T-helper 2 cell treated with Interferon-gamma antibody and Interleukin-4, amounts not matched to agents 100 ng/mL and 5 ng/mL, for 36 hours (primary cell): ENCODE results near the gene LRCH4. TPM values are rescaled to one million over a fixed set of nuclear protein-coding genes. Genes with fewer than 3 reads are reported as not detected.

ENCODE experiments used
- intact Hi-C: fragments of 100-400 bp; cut with micrococcal nuclease; formaldehyde crosslinking; loops from one replicate; pipeline ENCODE4 v1.15.1; 2023
- total RNA-seq: library from RNA; stranded (reverse); gene quantifications from 2 replicates; pipeline ENCODE4 v1.2.3, GENCODE V29; 2022

LRCH4 gene
- total RNA-seq, 1 donor from 2014 or later = 167 TPM

DNA sequence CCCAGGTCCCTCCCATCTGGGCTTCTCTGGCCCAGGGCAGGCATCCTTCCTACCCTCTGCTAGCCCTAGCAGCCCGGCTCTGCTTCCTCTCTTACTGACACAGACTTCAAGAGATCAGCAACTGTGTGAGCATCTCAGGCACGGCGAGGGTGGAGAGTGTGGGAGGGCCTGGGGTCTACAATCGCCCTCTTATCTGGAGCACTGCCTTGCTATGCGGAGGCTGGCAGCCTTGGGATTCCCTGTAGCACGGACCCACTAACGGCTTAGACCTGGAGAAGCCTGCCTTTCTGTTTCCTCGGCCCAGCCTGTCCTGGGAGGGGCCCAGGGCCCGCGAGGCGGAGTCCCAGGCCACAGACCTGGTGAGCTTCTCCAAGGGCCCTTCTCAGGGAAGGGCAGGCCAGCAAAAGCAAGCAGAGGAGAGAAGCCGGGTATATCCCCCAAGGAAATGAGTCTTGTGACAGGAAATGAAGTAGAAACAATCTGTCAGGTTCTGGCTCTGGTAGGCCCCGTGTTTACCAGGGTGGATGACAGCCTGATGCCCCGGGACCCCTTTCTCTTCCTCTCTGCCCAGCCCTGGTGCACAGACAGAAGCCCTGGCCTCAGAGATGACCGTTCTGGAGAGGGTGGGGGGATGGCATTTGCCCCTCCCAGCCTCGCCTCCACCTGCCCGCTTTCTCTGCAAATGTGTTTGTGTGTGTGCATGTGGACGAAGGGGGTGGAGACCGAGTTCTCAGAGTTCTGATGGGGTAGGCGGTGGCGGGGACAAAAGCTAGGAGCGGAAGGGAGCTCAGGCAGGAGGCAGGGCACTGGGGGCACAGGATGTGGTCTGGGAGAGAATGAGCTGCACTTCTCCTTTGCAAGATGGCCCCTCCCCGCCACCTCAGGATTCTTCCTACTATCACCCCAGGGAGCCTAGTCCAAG is 2.5 kb downstream of the LRCH4 start:
- intact Hi-C loops = loop anchor here (1.0 kb wide), 1 partner anchor 13 kb away; no protein-coding TSS in a partner anchor

DNA sequence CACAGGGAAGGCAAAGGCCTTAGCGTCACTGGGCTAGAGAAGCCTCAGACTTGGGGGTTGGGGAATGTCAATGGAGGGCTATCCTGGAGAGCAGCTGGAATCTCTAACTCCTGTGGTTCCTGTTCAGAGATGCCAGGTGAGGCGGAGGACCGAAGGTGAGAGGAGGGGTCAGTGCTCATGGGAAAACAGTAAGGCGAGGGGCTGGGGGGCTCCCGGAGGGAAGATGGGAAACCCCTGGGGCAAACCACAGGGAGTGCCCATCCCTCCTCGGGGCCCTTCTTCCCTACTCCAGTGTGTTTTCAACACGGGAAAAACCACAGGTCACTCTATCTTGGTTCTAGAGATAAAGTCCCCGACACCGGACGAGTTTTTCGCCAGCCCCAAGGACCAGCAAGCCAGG is 3.3 kb downstream of the LRCH4 start:
- intact Hi-C loops = loop anchor here (1.0 kb wide), 1 partner anchor 12 kb away; no protein-coding TSS in a partner anchor

DNA sequence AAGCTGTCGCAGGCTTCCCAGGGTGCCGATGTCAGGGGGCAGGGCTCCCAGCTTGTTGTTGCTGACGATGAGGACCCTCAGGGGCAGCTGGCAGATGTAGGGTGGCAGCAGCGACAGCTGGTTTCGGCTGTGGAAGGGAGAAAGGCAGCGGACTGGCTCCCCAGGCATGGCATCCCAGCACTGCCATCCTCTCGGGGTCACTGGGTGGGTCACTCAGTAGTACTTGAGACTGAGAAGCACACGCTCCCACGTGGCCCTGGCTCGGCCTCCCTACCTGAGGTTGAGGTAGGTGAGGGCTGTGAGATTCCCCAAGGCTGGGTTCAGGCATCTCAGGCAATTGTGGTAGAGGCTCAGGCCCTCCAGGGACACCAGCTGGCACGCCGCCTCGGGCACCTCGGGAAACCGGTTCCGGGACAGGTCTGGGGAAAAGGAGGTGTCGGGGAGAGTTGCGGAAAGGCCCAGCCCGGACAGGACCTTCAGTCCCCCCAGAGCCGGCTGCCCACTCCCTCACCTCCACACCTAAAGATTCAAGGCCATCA is 3.8 kb downstream of the LRCH4 start:
- intact Hi-C loops = no loop called here

DNA sequence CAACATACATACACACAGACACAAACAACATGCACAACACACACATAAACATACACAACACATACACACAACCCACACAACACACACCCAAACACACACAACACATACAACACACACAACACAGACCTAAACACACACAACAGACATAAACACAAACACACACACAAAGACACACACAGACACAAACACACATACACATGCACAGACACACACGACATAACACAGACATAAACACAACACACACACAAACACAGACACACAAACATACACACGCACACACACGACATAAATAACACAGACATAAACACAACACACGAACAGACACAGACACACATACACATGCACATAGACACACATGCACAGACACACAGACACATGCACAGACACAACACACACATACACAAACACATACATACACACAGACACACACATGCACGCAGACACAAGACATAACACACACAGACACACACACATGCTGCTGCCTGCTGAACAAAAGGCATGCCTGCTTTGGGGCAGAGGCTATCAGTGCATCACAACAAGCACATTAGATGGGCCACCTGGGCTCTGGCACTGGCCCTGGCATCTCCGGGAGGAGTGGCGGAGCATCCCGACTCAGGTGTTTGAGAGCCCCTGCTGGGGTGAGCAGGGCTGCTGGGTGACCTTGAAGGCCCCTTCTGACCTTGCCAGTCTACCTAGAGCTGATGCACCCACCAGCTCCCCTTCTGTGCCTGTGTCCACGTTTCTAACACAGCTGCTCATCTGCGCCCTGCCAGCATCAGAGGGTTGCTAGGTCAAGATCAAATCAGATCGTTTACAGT is 5.3 kb downstream of the LRCH4 start:
- intact Hi-C loops = no loop called here

DNA sequence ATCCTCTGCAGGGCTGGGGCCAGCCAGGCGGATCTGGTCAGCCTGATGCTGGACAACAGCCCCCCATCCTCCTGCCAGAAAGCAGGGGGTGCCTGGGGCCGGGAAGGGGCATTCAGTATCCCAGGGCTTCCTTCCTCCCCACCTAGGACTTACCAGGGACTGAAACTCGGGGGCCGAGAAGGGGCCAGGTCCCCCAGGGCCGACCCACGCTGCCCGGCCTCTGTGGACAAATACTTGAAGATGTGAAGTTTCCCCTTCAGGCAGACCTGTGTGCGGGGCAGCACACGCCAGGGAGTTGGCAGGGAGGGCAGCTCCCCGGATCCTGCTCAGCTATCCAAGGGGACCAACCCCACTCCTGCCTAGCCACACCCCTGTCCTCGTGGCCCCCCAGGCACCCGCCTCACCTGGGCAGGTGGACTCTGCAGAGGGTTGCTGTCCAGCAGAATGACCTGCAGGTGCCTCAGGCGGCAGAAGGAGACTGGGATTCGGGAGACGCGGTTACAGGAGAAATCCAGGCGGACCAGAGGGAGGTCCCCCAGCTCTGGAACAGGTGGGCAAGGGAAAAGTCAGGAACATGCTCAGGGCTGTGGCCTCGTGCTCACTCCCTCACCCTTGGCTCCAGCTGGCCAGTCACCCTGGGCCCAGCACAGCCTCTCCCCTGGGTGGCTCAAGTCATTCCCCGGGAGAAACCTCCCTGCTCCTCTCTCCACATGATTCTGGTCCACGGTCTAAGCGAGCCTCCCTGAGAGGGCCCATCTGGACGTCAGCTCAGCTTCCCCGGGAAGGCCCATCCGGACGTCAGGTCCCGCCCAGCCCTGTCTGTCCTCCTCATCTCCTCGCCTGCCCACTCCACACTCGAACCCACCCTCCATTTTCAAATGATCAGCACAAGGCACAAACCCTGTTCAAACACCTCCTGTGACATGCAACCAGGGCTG is 7.4 kb downstream of the LRCH4 start:
- intact Hi-C loops = no loop called here

DNA sequence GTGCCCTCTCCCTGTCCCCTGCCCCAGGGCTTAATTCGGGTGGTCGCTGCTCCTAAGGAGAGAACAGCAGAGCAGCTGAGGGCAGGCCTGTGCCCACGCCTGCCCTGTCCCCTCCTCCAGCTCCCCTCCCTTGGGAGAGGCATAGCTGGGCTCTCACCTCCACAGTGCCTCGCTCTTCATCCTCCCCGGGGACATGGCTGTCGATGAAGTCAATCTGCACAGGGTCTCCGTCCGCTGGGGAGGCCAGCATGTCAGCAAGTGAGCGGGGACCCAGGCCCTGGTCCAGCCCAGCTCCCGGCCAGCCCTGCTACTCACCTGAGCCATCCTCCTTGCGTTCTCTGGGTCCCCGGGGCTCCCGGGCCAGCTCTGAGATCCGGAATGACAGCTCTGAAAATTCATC is 8.4 kb downstream of the LRCH4 start:
- intact Hi-C loops = no loop called here

DNA sequence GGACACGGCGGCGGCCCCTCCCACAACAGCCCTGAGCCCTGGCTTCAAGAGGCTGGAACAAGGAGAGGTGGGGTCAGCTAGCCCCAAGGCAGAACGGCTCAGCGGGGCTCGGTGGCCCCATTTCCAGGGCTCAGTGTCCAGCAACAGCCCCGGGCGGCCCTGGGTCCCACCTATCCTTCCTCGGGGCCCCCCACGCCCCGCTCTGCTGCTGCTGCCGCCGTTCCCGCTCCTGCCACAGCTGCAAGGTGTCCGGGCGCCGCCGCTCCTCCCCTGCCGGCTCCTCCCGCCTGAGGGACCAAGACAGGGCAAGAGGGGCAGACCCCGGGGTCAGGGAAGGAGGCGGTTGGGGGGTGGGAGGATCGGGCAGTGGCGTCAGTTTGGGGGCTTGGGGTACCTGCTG is 8.8 kb downstream of the LRCH4 start:
- intact Hi-C loops = no loop called here

DNA sequence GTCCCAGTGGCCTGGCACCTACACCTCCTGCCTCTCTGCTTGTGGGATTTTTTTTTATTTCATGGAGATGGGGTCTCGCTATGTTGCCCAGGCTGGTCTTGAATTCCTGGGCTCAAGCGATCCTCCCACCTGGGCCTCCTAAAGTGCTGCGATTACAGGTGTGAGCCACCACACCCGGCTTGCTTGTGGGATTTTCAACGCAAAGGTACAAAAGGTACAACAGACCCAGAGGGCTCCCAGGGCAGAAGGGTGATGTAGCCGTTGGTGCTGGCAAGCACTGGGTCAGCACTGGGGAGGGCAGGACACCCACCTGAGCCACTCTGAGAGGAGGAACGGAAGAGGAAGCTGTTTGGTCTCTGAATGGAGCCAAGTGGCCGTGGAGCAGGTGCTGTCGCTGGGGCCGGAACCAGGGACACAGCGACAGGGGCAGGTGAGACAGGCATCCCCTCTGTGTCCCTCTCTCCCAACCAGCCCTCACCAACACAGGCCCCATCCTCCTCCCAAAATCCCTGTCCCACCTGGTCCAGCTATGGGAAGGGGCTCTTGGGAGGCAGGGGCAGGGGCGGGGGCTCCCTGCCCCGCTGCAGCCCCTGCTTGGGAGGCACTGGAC is 9.4 kb downstream of the LRCH4 start:
- intact Hi-C loops = no loop called here

DNA sequence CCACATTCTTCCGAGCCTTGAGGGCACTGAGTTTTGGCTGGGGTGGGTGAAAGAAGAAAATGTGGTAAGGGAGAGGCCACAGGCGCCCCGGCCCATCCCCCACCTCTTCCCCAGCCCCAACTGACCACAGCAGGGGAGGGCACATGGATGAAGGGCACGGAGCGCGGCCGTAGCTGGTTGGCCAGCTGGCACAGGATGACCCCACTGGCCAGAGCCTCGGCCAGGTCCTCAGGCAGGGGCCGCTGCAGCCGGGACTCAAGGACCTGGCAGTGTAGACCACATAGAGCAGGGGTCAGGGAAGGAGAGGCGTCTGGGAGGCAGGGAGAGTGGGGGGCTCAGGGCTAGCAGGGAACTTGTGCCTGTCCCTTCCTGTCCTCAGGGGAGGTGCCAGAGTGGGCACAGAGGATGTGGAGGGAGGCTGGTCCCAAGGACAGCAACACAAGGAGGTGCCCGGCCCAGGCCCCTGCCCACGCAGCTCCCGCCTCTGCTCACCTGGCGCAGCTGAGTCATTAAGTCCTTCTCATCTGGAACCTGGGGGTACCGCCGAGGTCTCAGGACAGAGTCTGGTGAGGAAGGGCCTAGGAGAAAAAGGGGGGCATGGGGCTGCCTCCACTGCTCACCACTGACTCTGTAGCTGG is 10.1 kb downstream of the LRCH4 start:
- intact Hi-C loops = no loop called here

DNA sequence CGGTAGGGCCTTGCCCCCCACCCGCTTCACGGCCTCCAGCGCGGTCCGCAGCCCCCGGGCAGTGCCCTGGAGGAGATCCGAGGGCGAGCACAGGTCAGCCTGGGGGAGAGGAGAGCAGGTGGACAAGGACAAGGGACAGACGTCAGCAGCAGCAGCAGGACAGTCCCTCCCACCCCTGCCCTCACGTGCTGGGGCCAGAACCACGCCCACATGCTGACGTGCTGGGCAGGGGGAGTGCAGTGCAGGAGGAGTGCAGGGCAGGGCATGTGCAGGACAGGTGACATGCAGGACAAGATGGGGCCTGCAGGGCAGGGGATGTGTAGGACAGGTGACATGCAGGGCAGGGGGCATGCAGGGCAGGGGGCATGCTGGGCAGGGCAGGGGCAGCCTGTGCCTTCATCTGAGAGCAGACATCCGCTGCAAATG is 10.7 kb downstream of the LRCH4 start:
- intact Hi-C loops = no loop called here

DNA sequence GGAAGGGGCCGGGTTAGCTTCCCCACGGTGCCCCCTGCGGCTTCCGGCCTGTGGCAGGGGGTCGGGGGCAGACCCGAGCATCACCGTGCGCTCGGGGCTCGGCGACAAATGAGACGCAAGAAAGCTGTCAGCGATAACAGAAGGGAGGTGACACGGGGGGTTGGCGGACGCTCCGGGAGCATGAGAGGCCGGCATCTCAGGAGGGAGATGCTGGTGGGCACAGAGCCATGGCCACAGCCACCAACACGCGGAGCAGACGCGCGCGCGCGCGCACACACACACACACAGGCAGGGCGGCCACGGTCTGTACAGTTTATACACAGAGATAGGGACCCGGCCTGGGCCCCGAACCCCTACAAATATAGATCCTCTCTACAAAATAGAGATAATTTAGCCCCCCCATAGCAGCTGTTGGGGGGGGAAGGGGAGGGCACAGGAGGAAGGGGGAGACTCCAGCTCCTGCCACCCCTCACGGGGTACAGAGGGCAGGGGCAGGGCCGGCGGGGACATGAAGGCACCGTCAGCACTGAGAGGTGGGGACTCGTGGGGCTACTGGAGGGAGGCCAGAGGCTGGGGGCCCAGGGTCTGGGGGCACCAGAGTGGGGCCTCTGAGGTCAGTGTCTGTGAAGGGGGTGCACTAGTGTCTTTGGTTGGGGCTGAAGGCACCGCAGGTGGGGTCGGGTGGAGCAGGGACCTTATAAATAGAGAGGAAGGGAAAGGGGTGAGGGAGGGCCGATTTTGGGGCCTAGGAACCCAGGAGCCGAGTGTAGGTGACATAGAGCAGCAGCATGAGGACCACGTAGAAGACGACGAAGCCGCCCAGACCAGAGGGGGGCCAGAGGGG is 11.3 kb downstream of the LRCH4 start:
- intact Hi-C loops = no loop called here

DNA sequence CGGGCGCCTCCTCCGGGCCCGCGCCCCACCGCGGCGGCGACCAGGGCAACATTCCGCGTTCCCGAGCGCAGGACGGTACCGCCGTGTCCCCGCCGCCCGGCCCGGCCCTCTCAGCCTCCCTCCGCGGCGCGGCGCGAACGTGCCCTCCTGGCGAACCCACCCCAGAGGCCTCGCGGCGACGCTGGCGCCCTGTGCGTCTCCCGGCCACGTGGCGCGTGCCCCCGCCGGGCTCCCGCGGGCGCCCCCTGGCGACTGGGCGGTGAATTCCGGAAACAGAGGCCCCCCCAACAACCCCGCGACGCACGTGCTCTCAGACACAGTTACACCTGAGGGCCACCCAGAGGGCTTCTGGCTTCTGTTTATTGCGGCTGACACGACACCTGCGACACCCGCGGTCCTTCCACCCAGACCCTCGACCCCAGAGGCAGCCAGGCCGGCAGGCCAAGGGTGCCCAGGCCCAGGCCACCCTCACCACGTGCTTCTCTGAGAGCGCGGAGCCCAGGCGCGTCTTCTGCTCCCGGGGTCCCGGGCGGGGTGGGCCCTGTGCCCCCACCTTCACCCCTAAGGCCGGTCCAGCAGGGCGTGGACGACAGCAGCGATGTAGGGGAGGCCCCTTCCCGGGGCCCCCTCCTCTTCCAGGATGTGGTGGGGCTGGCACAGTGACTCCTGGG is 12.1 kb downstream of the LRCH4 start, which contains the start of gene SAP25:
Gene SAP25 (minus strand): TSS at position 210 of the 671 bp plus-strand sequence. CDS start 158 bp downstream, at position 52.
- intact Hi-C loops = no loop called here

DNA sequence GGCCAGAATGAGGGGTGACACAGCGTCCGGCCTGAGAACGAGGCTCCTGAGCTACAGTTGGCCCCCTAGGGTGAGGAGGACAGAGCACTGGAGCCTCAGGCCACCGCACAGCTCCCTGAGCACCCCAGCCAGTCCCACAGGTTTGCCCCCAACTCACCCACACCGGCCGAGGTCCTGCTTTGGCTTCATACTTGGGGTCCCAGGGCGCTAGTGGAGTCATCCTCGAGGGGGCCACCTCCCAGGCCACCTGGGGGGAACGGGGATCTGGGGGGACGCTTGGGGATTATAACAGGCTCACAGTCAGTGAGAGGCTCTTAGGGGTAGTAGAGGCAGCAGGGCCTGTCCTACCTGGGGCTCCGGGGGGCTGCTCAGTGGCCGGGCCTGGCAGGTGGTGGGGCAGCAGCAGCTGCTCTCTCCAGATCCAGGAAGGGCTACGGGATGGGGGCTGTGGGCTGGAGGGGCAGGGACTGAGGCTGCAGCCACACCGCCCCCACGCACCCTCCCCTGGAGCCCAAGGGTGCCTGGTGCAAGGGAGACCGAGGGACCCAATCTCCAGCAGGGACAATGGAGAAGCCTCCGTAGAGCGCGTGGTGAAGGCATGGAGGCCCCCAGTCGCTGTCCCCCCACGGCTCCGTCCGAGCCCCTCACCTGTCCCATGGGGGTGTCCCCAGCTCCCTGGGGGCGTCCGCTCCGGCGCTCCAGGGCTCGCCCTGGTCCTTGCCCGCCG is 12.8 kb downstream of the LRCH4 start:
- intact Hi-C loops = no loop called here

DNA sequence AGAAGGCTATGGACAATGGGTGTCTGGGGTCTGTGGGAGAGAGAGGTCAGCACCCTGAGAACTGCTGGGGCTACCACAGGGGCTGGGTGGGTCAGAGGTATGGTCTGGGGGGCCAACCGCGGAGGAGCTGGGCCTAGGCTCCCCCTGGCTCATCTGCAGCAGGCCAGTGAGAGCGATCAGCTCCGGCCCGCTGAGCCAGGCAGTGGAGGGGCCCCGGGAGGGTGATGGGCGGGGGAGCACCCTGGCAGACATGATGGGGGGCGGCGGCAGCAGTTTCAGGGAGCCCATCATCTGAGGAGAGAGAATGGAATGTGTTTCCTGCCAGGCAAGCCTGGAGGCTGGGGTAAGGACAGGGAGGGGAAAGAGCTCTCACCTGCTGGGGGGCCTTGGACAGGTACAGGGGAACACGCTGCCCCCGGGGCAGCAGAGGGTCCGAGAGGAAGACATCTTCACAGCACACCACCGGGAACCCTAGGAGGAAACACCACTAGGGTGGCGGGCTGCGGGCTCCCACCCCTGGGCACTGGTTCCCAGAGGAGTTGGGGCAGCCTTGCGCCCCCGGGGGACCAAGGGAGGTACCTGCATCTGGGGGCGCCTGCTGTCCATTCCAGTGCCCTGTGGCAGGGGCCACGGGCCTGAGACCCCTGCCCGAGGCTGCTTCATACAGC is 13.5 kb downstream of the LRCH4 start:
- intact Hi-C loops = no loop called here

DNA sequence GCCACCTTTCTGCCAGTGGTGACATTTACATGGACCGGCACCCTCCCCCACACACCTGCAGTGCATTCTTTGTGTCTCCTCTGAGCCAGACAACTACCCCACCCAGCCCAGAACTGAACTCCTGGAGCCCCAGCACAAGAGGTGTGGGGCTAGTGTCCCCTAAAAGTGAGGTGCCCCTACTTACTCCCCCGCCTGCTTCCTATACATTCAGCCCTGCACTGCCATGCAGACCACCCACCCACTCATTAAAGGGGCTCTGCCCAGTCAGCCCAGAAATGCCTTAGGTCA is 14.2 kb downstream of the LRCH4 start:
- intact Hi-C loops = no loop called here

DNA sequence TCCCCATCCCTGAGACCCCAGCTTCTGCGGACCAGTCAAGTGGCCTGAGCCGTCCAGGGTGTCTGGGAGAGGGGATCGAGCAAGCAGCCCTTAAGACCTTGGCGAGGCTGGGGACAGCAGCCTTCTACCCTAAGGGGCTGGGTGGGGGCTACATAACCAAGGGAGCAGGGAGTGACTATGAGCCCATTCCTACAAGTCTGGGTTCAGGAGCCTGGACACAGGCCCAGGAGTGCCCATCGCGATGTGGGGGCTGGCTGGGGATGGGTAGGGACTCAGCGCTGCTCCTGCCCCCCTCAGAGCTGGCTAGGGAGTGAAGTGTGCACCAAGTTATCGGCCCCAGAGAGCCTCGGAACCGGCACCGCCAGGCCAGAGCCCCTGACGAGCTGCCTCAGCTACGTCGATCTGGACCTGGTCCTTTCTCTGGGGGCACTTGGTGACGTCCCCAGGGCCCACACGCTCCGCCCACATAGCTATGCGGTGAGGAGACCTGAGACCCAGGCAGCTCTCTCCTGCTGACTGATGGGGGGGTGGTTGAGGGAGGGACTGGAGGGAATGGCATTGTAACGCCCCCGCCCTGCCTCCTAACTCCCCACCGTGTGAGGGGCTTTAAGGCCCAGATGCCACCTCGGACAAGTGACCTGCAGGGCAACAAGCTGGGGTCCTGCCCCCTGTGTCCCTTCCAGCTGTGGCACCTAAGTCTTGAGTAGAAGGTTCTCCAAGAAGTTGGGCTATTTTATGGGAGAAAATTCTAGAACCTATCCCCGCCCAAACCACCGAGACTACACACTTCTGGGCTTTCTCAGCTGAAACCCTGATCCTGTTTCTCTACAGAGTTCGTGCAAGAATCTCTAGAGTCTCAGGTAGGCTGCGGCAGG is 14.7 kb downstream of the LRCH4 start:
- intact Hi-C loops = loop anchor here (1.0 kb wide), 1 partner anchor 12 kb away; no protein-coding TSS in a partner anchor
